Effector CD4-positive, alpha-beta T cell (primary cell): ENCODE measurements around the gene PBLD.
"Not testable (repeated sequence)": the region's sequence is repeated elsewhere in the genome, so short reads cannot be mapped to it uniquely, and the experiment has no call there.

ENCODE experiments used
- DNase-seq: peaks from one replicate; pipeline ENCODE4 v3.0.0-alpha.2; 2020

Gene PBLD

GRCh38 chr10:68330852-68331454, 1.8 kb downstream of the PBLD start:
- DNase-seq = no peak

DNA sequence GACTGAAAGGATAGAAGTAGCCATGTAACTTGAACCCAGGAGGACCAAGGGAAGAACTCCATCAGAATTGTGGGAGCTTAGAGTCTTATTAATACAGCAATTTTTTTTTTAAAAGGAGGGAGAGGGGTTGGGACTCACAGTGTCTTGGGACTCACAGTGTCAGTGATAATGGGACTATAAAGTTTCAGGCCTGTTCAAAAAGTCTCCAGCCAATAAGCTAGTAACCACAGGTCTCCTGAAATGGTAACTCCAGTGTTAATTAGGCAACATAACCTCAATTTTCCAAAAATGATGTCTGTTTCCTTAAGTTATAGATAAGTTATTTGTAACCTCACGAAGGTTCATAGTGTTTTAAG, 3.2 kb downstream of the PBLD start:
- no peak for DNase-seq

DNA sequence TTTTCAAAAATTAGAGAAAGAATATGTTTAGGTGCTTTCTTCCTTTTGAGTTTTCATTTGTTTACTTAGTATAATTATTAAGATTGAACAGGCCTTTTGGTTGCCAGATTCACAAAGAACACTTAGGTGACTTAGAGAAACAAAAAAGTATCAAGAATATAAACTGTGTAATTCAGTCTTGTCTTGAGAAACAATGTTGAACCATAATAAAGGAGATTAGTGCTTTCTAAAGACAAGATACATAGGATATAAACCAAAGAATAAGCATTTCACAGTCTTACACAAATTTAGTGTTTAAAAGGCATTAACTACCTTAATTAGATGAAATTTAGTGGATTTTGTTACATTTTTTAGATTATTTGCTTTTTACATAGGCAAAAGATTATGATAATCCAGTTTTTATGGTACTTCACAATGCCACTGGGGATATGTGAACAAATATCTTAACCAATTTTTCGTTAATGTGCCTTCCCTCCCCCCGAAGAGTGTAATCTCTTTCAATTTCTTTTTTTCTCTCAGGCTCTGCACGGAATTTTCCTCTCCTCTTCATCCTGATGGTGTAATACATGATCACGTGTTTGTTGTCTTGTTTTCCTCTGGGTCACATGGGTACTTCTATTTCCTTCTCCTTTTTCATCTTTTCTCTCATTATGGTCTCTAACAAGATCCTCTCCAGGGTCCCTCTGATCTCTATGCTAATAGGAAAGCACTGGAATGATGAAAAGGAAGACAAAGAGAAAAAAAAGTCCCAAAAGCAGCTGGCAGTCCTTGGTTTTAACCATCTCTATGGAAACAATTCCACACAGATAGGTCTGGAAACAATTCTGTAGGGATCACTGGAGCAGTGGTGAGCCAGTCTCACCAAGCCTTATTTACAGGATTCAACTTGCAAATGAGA, 4.6 kb downstream of the PBLD start:
- DNase-seq = no peak

DNA sequence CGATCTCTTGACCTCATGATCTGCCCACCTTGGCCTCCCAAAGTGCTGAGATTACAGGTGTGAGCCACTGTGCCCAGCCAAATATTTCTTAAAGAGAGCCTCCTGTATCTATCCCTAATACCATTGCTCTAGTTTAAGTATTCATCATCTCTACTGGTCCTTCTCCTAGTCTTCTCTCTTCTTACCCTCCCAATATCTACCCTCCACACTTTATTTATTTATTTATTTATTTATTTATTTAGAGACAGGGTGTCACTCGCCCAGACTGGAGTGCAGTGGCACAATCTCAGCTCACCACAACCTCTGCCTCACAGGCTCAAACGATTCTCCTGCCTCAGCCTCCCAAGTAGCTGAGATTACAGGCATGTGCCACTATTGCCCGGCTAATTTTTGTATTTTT, 8.3 kb downstream of the PBLD start:
- not testable (repeated sequence) for DNase-seq

DNA sequence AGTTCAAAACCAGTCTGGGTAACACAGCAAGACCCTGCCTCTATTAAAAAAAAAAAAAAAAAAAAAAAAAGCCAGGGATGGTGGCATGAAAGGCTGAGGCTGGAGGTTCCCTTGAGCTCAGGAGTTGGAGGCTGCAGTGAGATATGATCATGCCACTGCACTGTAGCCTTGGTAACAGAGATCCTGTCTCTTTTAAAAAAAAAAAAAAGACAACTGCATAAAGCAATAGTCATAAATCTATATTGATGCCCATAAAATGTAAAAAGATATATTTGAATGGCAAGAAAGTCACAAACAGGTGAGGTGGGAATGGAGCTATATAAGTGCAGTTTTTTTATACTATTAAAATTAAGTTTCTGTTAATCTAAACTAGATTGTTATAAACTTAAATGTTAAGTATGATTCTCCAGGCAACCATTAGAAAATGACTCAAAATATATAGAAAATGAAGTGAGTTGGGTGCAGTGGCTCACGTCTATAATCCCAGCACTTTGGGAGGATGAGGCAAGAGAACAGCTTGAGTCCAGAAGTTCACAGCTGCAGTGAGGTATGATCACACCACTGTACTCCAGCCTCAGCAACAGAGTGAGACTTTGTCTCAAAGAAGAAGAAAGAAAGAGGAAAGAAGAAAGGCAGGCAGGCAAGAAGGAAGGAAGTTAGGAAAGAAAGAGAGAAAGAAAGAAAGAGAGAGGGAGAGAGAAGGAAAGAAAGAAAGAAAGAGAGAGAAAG, 14.2 kb downstream of the PBLD start:
- DNase-seq = no peak

GRCh38 chr10:68315582-68315981, 17.1 kb downstream of the PBLD start:
- no peak for DNase-seq

DNA sequence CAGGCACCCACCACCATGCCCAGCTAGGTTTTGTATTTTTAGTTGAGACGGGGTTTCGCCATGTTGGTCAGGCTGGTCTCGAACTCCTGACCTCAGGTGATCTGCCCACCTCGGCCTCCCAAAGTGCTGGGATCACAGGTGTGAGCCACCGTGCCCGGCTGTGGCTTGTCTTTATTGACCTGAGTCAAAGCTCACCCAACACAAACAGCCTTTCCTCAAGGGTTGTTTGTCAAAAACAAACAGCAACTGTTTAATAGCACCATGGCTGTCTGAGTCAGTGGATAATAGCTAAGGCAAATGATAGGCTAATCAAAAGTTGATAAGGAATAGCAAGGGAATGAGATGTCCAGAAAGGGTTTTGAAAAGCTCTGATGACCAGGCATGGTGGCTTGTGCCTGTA, 17.8 kb downstream of the PBLD start:
- DNase-seq = not testable (repeated sequence)

GRCh38 chr10:68310531-68310930, 22.2 kb downstream of the PBLD start:
- DNase-seq = no peak

DNA sequence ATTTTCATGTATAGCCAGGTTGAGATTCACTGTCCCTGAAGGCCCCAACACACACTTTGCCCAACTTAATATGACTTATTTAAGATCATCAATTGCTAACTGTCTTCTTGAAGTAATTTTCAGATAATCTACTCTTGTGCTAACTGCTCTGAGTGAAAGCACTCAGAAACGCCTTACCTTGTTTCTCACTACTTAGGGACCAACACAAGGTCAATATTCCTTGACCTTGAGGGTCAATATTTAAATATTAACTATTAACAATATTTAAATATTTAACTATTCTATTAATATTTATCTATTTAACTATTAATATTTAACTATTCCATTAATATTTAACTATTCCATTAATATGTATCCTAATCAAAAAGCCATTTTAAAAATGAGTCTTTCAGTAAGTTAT, 26.9 kb downstream of the PBLD start:
- DNase-seq = no peak

- DNase-seq = no peak
Measured at GRCh38 chr10:68303849-68304412, 28.8 kb downstream of the PBLD start.

DNA sequence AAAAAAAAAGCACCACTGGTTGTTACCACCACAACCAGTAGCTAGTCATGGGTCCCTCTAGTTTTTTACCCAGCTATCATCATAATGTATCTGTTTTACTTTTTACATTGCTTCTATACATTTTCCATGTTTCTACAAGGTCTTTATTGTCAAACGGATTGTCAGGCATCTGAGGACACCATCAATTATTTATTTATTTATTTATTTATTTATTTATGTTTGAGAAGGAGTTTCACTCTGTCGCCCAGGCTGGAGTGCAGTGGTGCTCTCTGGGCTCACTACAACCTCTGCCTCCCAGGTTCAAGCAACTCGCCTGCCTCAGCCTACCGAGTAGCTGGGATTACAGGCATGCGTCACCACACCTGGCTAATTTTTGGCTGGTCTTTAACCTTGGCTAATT, 29.9 kb downstream of the PBLD start:
- no peak for DNase-seq

DNA sequence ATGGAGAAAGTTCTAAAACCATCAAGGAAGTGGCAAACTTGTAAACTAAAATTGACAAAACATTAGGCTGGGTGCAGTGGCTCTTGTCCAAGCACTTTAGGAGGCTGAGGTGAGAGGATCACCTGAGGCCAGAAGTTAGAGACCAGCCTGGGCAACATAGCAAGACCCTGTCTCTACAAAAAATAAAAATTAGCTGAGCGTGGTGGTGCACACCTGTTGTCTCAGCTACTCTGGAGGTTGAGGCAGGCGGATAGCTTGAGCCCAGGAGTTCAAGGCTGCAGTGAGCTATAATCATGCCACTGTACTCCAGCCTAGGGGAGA, 30.3 kb downstream of the PBLD start:
- DNase-seq = no peak

- no peak for DNase-seq
Measured at GRCh38 chr10:68301790-68302502, 30.8 kb downstream of the PBLD start.

DNA sequence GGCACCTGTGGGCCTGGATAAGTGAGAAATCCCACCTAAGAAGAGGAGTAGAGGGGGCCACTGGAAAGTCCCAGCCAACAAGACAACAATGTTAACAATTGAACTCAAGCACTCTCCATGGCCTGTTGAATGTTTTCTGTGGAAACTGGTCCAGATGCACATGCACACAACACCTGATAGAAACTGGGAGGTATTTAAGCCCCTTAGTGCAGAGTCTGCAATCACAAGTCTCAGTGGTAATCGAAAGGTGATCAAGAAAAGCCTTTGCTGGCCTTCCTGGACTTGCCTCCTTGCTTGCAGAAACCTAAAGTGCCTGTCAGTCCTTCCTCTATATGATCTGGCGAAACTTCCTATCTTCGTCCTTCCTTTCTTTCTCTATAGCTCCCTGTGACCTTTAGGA, 31.4 kb downstream of the PBLD start:
- no peak for DNase-seq

DNA sequence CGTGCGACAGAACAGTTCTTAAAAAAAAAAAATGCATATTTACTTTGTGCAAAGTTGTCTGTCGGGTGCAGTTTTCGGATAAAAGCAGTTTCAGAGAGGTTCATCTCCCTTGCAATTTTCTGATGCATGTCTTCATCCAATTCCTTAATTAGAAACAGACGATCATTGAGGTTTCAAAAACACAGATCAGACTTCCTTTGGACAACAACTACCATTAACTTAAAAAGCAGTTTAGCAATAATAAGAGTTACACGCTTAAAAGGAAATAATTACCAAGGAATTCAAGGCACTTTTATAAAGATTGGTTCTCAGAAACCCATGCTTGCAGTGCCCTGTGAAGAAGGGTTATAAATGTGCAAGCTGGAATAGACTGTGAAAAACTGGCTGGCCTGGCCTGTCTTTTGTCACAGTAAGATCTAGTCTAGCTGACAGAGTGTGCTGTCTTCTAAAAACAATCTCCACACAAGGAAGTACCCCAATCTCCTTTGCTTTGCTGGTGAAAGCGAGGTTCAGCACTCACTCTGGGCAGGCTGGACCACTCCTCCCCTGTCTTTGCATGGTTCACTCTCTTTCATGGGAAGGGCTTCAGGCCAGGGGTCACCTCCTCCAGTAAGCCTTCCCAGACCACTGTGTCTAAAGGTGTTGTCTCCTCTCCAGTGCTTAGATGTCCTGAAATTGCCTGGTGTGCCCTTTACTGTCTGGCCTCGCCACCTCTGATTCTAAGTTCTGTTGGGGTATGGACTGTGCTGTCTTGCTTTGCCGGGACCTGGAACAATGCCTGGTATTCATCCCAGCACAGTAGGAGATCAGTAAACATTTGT, 35.7 kb downstream of the PBLD start:
- no peak for DNase-seq

DNA sequence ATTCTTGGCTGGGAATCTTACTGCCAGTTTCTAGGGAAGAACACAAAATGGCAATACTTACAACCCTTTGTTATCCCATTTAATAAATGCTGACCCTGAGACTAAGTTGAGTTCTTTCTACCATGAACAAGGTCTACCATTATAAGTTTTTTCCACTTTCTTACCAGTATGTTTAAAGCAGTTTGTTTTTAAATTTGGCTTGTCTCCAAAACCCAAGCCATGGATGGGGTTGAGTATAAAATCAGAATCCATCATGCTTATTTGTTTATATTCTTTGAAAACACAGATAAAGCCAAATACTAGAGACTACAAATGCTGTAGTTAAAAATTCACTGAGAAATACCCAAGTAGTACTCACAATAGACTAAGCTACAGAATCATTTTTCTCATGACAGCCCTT, 42.0 kb downstream of the PBLD start:
- DNase-seq = no peak

DNA sequence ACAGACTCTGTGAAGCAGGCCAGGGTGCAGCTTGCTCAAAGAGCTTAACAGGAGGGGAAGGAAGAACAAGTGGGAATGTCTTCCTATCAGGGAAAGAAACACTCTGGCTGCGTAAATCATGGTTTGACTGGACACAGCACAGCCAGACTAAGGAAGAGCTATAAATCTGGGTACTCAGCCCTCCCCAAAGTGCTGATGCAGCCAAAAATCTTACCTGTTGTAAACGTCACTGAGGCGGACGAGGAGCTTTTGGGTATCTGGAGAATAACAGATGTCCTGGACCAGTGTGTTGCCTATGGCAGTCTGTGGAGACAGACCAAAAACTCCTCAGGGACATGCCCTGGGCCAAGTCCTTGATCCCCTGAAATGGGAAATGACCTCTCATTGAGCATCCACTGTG, 44.0 kb downstream of the PBLD start:
- no peak for DNase-seq

- DNase-seq = no peak
Measured at GRCh38 chr10:68284062-68285001, 48.4 kb downstream of the PBLD start.

DNA sequence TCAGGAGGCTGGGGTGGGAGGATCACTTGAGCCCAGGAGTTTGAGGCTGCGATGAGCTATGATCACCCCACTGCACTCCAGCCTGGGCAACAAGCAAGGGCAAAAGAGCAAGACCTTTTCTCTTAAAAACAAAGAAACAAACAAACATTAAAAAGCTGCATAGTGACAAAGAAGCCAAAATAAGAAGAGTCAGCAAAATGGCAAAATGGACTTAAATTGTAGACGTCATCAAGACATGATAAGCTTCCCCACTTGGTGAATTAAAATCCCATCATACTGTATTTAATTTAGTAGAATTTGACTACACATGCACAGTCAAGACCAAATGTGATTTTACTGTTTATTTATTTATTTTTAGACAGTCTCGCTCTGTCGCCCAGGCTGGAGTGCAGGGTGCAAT, 52.0 kb downstream of the PBLD start:
- DNase-seq = no peak

- not testable (repeated sequence) for DNase-seq
Measured at GRCh38 chr10:68278906-68279753, 53.6 kb downstream of the PBLD start.
